ENCODE results near the gene REV3L.

DNA sequence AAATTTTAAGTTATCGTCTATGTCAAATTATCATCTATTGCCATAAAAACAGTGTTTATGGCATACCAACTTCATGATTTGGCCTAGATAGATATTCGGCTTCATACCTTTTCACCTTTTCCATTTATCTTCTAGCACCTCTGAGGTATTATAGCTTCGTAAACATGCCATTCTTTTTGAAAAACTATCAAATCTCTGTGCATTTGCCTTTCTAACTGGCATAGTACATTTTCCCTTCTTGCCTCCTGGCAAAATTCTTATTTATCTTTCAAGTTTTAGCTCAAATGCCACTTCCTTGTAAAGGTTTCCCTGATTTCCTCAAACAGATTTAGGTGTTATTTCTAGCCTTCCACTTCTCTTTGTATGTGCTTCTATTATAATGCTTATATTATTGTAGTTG is 7.0 kb upstream of the REV3L start:
- TF ChIP-seq POLR2A (IDR thresholded peaks at IDR 0.05; ENCODE audit: low read depth, low read length) (no peak), POLR2AphosphoS5 (IDR thresholded peaks at IDR 0.05; ENCODE audit: low read depth, low read length) (no peak), TAF1 (IDR thresholded peaks at IDR 0.05; ENCODE audit: low read depth, low read length) (no peak)
